ENCODE measurements around the gene RAPGEF1. TPM values are rescaled to one million over a fixed set of nuclear protein-coding genes. Genes with fewer than 3 reads are reported as not detected.

RAPGEF1 gene
- total and polyA plus RNA-seq, 2 of the 13 experiments (the other 11 are each of a cell fraction or from before 2014, with no cell fraction given): 21.2 to 38.9 TPM

- TF ChIP-seq ISX (CRISPR knock-in tag; conservative IDR thresholded peaks at IDR 0.05) (no peak; the same call in 1 of the 2 replicates), CCDC6 (CRISPR knock-in tag; IDR thresholded peaks at IDR 0.05) (no peak), PAXIP1 (CRISPR knock-in tag; conservative IDR thresholded peaks at IDR 0.05) (peak; percentile 97), ZNF251 (CRISPR knock-in tag; IDR thresholded peaks at IDR 0.05) (no peak), ARID2 (CRISPR knock-in tag; IDR thresholded peaks at IDR 0.05; ENCODE audit: borderline replicate concordance) (no peak), ZNF570 (CRISPR knock-in tag; IDR thresholded peaks at IDR 0.05; ENCODE audit: borderline replicate concordance) (no peak), SMARCC2 (IDR thresholded peaks at IDR 0.05) (no peak), ZNF83 (CRISPR knock-in tag; IDR thresholded peaks at IDR 0.05; ENCODE audit: borderline replicate concordance) (no peak), E2F5 (CRISPR knock-in tag; conservative IDR thresholded peaks at IDR 0.05) (no peak), ZMAT5 (CRISPR knock-in tag; IDR thresholded peaks at IDR 0.05; ENCODE audit: borderline replicate concordance, low read depth) (no peak), NFE2L1 (CRISPR knock-in tag; IDR thresholded peaks at IDR 0.05; ENCODE audit: borderline replicate concordance) (no peak), ZNF660 (CRISPR knock-in tag; IDR thresholded peaks at IDR 0.05; ENCODE audit: borderline replicate concordance, low read depth) (no peak), FOXJ3 (CRISPR knock-in tag; IDR thresholded peaks at IDR 0.05; ENCODE audit: borderline replicate concordance) (peak; percentile 66), ZBED4 (CRISPR knock-in tag; IDR thresholded peaks at IDR 0.05; ENCODE audit: borderline replicate concordance) (peak; percentile 92), POGZ (CRISPR knock-in tag; IDR thresholded peaks at IDR 0.05) (peak; percentile 49; the same call in 1 of the 2 replicates), RNF2 (conservative IDR thresholded peaks at IDR 0.05; ENCODE audit: low read depth) (peak; percentile 59; the same call in 1 of the 2 replicates), KLF11 (CRISPR knock-in tag; IDR thresholded peaks at IDR 0.05) (peak; percentile 85; the same call in 1 of the 2 replicates), KLF9 (CRISPR knock-in tag; IDR thresholded peaks at IDR 0.05; ENCODE audit: low read depth) (0 out of 2 replicates have a peak, but pooled peaks have one; percentile 50), HMG20A (CRISPR knock-in tag; IDR thresholded peaks at IDR 0.05; ENCODE audit: borderline replicate concordance) (peak; percentile 81), ZFP41 (CRISPR knock-in tag; IDR thresholded peaks at IDR 0.05; ENCODE audit: borderline replicate concordance) (no peak), ZNF891 (CRISPR knock-in tag; IDR thresholded peaks at IDR 0.05) (no peak)
Measured at GRCh38 chr9:131605770-131606590, 133.9 kb downstream of the RAPGEF1 start (continued).
